WTC11 (cell line): ENCODE data around the gene CASP6. TPM values are rescaled to one million over a fixed set of nuclear protein-coding genes. Genes with fewer than 3 reads are reported as not detected.

Experiments used
- ATAC-seq: fragments of 200-7000 bp; cut with Tn5 transposase; 2 replicates; pipeline ENCODE4 v1.10.0; 2021; ENCODE audit warnings: mild to moderate bottlenecking, moderate library complexity
- CTCF ChIA-PET: fragments of 300-600 bp; sonication (Branson Sonifier 250); formaldehyde crosslinking; loops from one replicate; lab custom pipeline; 2021; ENCODE audit warnings: antibody characterized with exemption; lab: Charles Lee
- POLR2A ChIA-PET: fragments of 350-600 bp; sonication (Branson Sonifier 250); formaldehyde crosslinking; loops from one replicate; lab custom pipeline; 2021; ENCODE audit warnings: antibody characterized with exemption; lab: Charles Lee
- DNase-seq: peaks from one replicate; pipeline ENCODE4 v3.0.0; 2021; ENCODE audit warnings: low spot score
- H3K27ac Mint-ChIP-seq: 2 replicates; pipeline ENCODE4 v1.8.0; 2021; ENCODE audit warnings: mixed read lengths
- H3K27me3 Mint-ChIP-seq: 2 replicates; pipeline ENCODE4 v1.8.0; 2021; ENCODE audit warnings: low read depth, mild to moderate bottlenecking, moderate library complexity, mixed read lengths
- H3K36me3 Mint-ChIP-seq: 2 replicates; pipeline ENCODE4 v1.8.0; 2021; ENCODE audit warnings: mixed read lengths
- H3K4me1 Mint-ChIP-seq: 2 replicates; pipeline ENCODE4 v1.8.0; 2022; ENCODE audit warnings: mixed read lengths
- H3K4me3 Mint-ChIP-seq: 2 replicates; pipeline ENCODE4 v1.8.0; 2021; ENCODE audit warnings: mild to moderate bottlenecking, moderate library complexity, mixed read lengths
- H3K9me3 Mint-ChIP-seq: 2 replicates; pipeline ENCODE4 v1.8.0; 2021; ENCODE audit warnings: mixed read lengths
- ARID4B ChIP-seq: sonication (generic); formaldehyde crosslinking; IDR thresholded peaks from 2 replicates; pipeline ENCODE4 v1.8.0; 2023; ENCODE audit warnings: missing genetic modification reagents, mild to moderate bottlenecking, borderline replicate concordance
- EMX1 ChIP-seq: fragments of 250-450 bp; sonication (Bioruptor Pico); IDR thresholded peaks from 2 replicates; pipeline ENCODE4 v1.8.0; 2021; ENCODE audit warnings: mild to moderate bottlenecking
- ETV6 ChIP-seq: sonication (generic); formaldehyde crosslinking; IDR thresholded peaks from 2 replicates; pipeline ENCODE4 v1.8.1; 2022; ENCODE audit warnings: mild to moderate bottlenecking, missing genetic modification reagents
- FOXP1 ChIP-seq: sonication (generic); formaldehyde crosslinking; IDR thresholded peaks from 2 replicates; pipeline ENCODE4 v1.8.0; 2022; ENCODE audit warnings: missing genetic modification reagents, mild to moderate bottlenecking, moderate library complexity, borderline replicate concordance
- GRHL2 ChIP-seq: fragments of 250-450 bp; sonication (Bioruptor Pico); IDR thresholded peaks from 2 replicates; pipeline ENCODE4 v1.8.0; 2022; ENCODE audit warnings: mild to moderate bottlenecking, moderate library complexity; ENCODE audit not compliant: insufficient replicate concordance, severe bottlenecking
- JUN ChIP-seq: sonication (generic); formaldehyde crosslinking; IDR thresholded peaks from 2 replicates; pipeline ENCODE4 v1.8.0; 2023; ENCODE audit warnings: mild to moderate bottlenecking, missing genetic modification reagents
- KAT7 ChIP-seq: sonication (generic); formaldehyde crosslinking; IDR thresholded peaks from 2 replicates; pipeline ENCODE4 v1.8.1; 2023; ENCODE audit warnings: missing genetic modification reagents, mild to moderate bottlenecking, borderline replicate concordance
- NFYB ChIP-seq: sonication (generic); formaldehyde crosslinking; conservative IDR thresholded peaks from 2 replicates; pipeline ENCODE4 v1.8.0; 2022; ENCODE audit warnings: low read depth, missing genetic modification reagents
- OVOL2 ChIP-seq: fragments of 250-450 bp; sonication (Bioruptor Pico); IDR thresholded peaks from 2 replicates; pipeline ENCODE4 v1.9.0; 2021; ENCODE audit warnings: mild to moderate bottlenecking, borderline replicate concordance
- SP1 ChIP-seq: sonication (generic); formaldehyde crosslinking; conservative IDR thresholded peaks from 2 replicates; pipeline ENCODE4 v1.8.1; 2022; ENCODE audit warnings: missing genetic modification reagents
- STAT6 ChIP-seq: sonication (generic); formaldehyde crosslinking; conservative IDR thresholded peaks from 2 replicates; pipeline ENCODE4 v1.8.1; 2023; ENCODE audit warnings: mild to moderate bottlenecking, low read depth, missing genetic modification reagents, moderate library complexity
- USF1 ChIP-seq: sonication (generic); formaldehyde crosslinking; IDR thresholded peaks from 2 replicates; pipeline ENCODE4 v1.8.0; 2022; ENCODE audit warnings: mild to moderate bottlenecking, missing genetic modification reagents
- ZBTB21 ChIP-seq: sonication (generic); formaldehyde crosslinking; IDR thresholded peaks from 2 replicates; pipeline ENCODE4 v1.8.1; 2023; ENCODE audit warnings: mild to moderate bottlenecking, missing genetic modification reagents, borderline replicate concordance
- ZMAT4 ChIP-seq: fragments of 250-450 bp; sonication (Bioruptor Pico); IDR thresholded peaks from 2 replicates; pipeline ENCODE4 v1.9.0; 2021; ENCODE audit warnings: mild to moderate bottlenecking
- ZNF317 ChIP-seq: sonication (generic); formaldehyde crosslinking; IDR thresholded peaks from 2 replicates; pipeline ENCODE4 v1.8.1; 2023; ENCODE audit warnings: low read depth, mild to moderate bottlenecking, moderate library complexity, missing genetic modification reagents, borderline replicate concordance
- ZSCAN18 ChIP-seq: fragments of 250-450 bp; sonication (Bioruptor Pico); IDR thresholded peaks from 2 replicates; pipeline ENCODE4 v2.1.2; 2022; ENCODE audit warnings: mild to moderate bottlenecking, moderate library complexity
- total RNA-seq: library from RNA; stranded (reverse); gene quantifications from 3 replicates; pipeline ENCODE4 v1.2.3, GENCODE V29; 2021

The CASP6 gene
- total RNA-seq, 1 experiment from 2014 or later = 26.0 TPM

- TF ChIP-seq ZSCAN18 (CRISPR knock-in tag) (no peak), USF1 (CRISPR knock-in tag) (no peak), NFYB (CRISPR knock-in tag) (no peak), KAT7 (no peak), ETV6 (CRISPR knock-in tag) (no peak), FOXP1 (CRISPR knock-in tag) (no peak), GRHL2 (CRISPR knock-in tag) (no peak), STAT6 (CRISPR knock-in tag) (no peak)
Observed at GRCh38 chr4:109722357-109722756, 19.1 kb upstream of the CASP6 start (continued).

GRCh38 chr4:109721033-109721432 is 17.8 kb upstream of the CASP6 start:
- TF ChIP-seq EMX1 (CRISPR knock-in tag) (no peak), OVOL2 (CRISPR knock-in tag) (no peak), ARID4B (CRISPR knock-in tag) (no peak), ZMAT4 (CRISPR knock-in tag) (no peak)
- ChIA-PET POLR2A (no interaction called here), CTCF (interaction anchor here (0.7 kb wide), 1 partner anchor 147 kb away, joined by 3 read pairs; no protein-coding TSS in a partner anchor)
- H3K36me3 Mint-ChIP-seq = peaks cover 25% of the 10 kb centered on the region
- no peak overlapping the region for H3K4me3 Mint-ChIP-seq
- no peaks in the 10 kb centered on the region; the same call in 1 of the 2 replicates for H3K4me1 Mint-ChIP-seq
- H3K9me3 Mint-ChIP-seq = peaks cover 8% of the 10 kb centered on the region
- H3K27ac Mint-ChIP-seq = no peak overlapping the region
- no peak for ATAC-seq
- DNase-seq = no peak
- no peaks in the 10 kb centered on the region for H3K27me3 Mint-ChIP-seq

- Mint-ChIP-seq H3K27me3 (no peaks in the 10 kb centered on the region), H3K4me1 (no peaks in the 10 kb centered on the region), H3K36me3 (peaks cover 29% of the 10 kb centered on the region), H3K4me3 (no peak overlapping the region), H3K27ac (no peak overlapping the region), H3K9me3 (peaks cover 8% of the 10 kb centered on the region)
- ChIA-PET CTCF (no interaction called here), POLR2A (no interaction called here)
- no peak for ATAC-seq
- no peak for DNase-seq
- TF ChIP-seq ZNF317 (CRISPR knock-in tag) (no peak), STAT6 (CRISPR knock-in tag) (no peak), JUN (CRISPR knock-in tag) (no peak), ZBTB21 (CRISPR knock-in tag) (no peak), ETV6 (CRISPR knock-in tag) (no peak), SP1 (CRISPR knock-in tag) (no peak), GRHL2 (CRISPR knock-in tag) (no peak)
Observed at GRCh38 chr4:109719604-109720003, 16.4 kb upstream of the CASP6 start.
